SK-N-SH (cell line): ENCODE data around the gene CYP2R1. TPM values are rescaled to one million over a fixed set of nuclear protein-coding genes. Genes with fewer than 3 reads are reported as not detected.

Experiments used
- CTCF ChIA-PET: fragments of 300-600, 350-600 bp; formaldehyde crosslinking; extraction: SDS; loops from one replicate; lab custom pipeline; 2021; lab: Yijun Ruan, JAX
- POLR2A ChIA-PET: fragments of 350-600 bp; sonication (Branson Sonifier 250); formaldehyde crosslinking; extraction: SDS; loops from one replicate; lab custom pipeline; 2020; ENCODE audit warnings: antibody characterized with exemption, inconsistent platforms; lab: Yijun Ruan, JAX
- DNase-seq: peaks from one replicate; pipeline ENCODE4 v3.0.0; 2012
- H2AFZ ChIP-seq: fragments of 200-600 bp; sonication (generic); 2 replicates; pipeline ENCODE4 v1.8.1; 2016; ENCODE audit warnings: antibody characterized with exemption, mild to moderate bottlenecking, low read depth
- H3F3A ChIP-seq: fragments of 200-600 bp; sonication (generic); replicated peaks from 2 replicates; pipeline ENCODE3; 2016; ENCODE audit warnings: antibody characterized with exemption, mild to moderate bottlenecking; ENCODE audit not compliant: insufficient read depth
- H3K27ac ChIP-seq, 2 experiments: fragments of 200-500 bp in 1 of 2; fragments of 200-600 bp in 1 of 2; sonication (Bioruptor generic) in 1 of 2; sonication (generic), shearing (Covaris generic) in 1 of 2; 2 replicates each; pipeline versions ENCODE4 v1.5.1 to v1.6.1; 2014 to 2016; ENCODE audit warnings: low read depth in 2 of 2, inconsistent platforms in 1 of 2, low read length in 1 of 2, mild to moderate bottlenecking in 1 of 2, mixed read lengths in 1 of 2
- H3K27me3 ChIP-seq: fragments of 200-600 bp; sonication (generic), shearing (Covaris generic); 2 replicates; pipeline ENCODE4 v1.6.1; 2016; ENCODE audit warnings: mixed run types; ENCODE audit not compliant: insufficient read depth
- H3K36me3 ChIP-seq, 2 experiments: fragments of 200-500 bp in 1 of 2; fragments of 200-600 bp in 1 of 2; sonication (Bioruptor generic) in 1 of 2; sonication (generic) in 1 of 2; replicated peaks in 1 of 2; 2 replicates each; pipeline versions ENCODE3 to v1.5.1; 2014 to 2016; ENCODE audit warnings: low read length in 1 of 2, mild to moderate bottlenecking in 1 of 2; ENCODE audit not compliant: insufficient read depth in 2 of 2, control insufficient read depth in 1 of 2
- H3K4me1 ChIP-seq, 2 experiments: fragments of 200-500 bp in 1 of 2; fragments of 200-600 bp in 1 of 2; sonication (Bioruptor generic) in 1 of 2; sonication (generic), shearing (Covaris generic) in 1 of 2; 2 replicates each; pipeline versions ENCODE4 v1.5.1 to v1.6.1; 2014 to 2016; ENCODE audit warnings: low read depth in 1 of 2, low read length in 1 of 2, mixed run types in 1 of 2; ENCODE audit not compliant: insufficient read depth in 2 of 2, control insufficient read depth in 1 of 2
- H3K4me2 ChIP-seq: fragments of 200-600 bp; sonication (generic), shearing (Covaris generic); 2 replicates; pipeline ENCODE4 v1.6.1; 2017; ENCODE audit warnings: mixed run types
- H3K4me3 ChIP-seq, 2 experiments: fragments of 200-500 bp in 1 of 2; fragments of 200-600 bp in 1 of 2; sonication (Bioruptor generic) in 1 of 2; sonication (generic), shearing (Covaris generic) in 1 of 2; 2 replicates each; pipeline versions ENCODE4 v1.5.1 to v1.8.1; 2014 to 2016; ENCODE audit warnings: low read depth in 2 of 2, inconsistent platforms in 1 of 2, low read length in 1 of 2, mild to moderate bottlenecking in 1 of 2, mixed read lengths in 1 of 2, moderate library complexity in 1 of 2
- H3K79me2 ChIP-seq: fragments of 200-600 bp; sonication (generic); 2 replicates; pipeline ENCODE4 v1.8.1; 2017; ENCODE audit warnings: mild to moderate bottlenecking; ENCODE audit not compliant: insufficient read depth
- H3K9ac ChIP-seq: fragments of 200-600 bp; sonication (generic); 2 replicates; pipeline ENCODE4 v1.6.1; 2017; ENCODE audit warnings: mixed run types
- H3K9me2 ChIP-seq: fragments of 200-600 bp; sonication (generic); 2 replicates; pipeline ENCODE4 v1.6.1; 2017; ENCODE audit warnings: mixed run types
- H3K9me3 ChIP-seq: fragments of 200-600 bp; sonication (generic); 2 replicates; pipeline ENCODE4 v1.6.1; 2017; ENCODE audit warnings: mixed run types, mild to moderate bottlenecking, moderate library complexity
- H4K20me1 ChIP-seq: fragments of 200-600 bp; sonication (generic); 2 replicates; pipeline ENCODE4 v1.6.1; 2017; ENCODE audit warnings: mild to moderate bottlenecking, mixed run types; ENCODE audit not compliant: insufficient read depth
- CTCF ChIP-seq: fragments of 200-600 bp; sonication (generic); IDR thresholded peaks from 2 replicates; pipeline ENCODE4 v1.6.1; 2017; ENCODE audit warnings: antibody characterized with exemption, mild to moderate bottlenecking, moderate library complexity
- EP300 ChIP-seq, 2 experiments: IDR thresholded peaks; 2 replicates each; pipeline versions ENCODE4 v1.4.0 to v1.6.1; 2012; ENCODE audit warnings: borderline replicate concordance in 1 of 2, low read depth in 1 of 2, low read length in 1 of 2
- FOXJ3 ChIP-seq: sonication (generic); formaldehyde crosslinking; IDR thresholded peaks from 2 replicates; pipeline ENCODE4 v1.5.1; 2020; ENCODE audit warnings: mild to moderate bottlenecking, missing genetic modification reagents
- GABPA ChIP-seq: IDR thresholded peaks from 2 replicates; pipeline ENCODE4 v1.4.0; 2012; ENCODE audit warnings: low read depth, mild to moderate bottlenecking
- RAD21 ChIP-seq: IDR thresholded peaks from 2 replicates; pipeline ENCODE4 v1.6.1; 2012; ENCODE audit warnings: mild to moderate bottlenecking, low read length
- SMC3 ChIP-seq: IDR thresholded peaks from 2 replicates; pipeline ENCODE4 v1.6.1; 2012; ENCODE audit warnings: low read depth, low read length, improper control_type of control experiment
- WGBS: methylation state at CpG from one replicate; pipeline ENCODE4 v1.1.6; 2017; ENCODE audit warnings: low lambda C conversion rate; 5-methylcytosine and 5-hydroxymethylcytosine counted together
- polyA plus RNA-seq, 3 experiments: library from polyadenylated mRNA; depleted of rRNA; stranded (reverse); fragments of >200 nt; gene quantifications; 2 replicates each; pipeline ENCODE4 v1.2.3, GENCODE V29; 2012
- TF ChIP-seq, protein P1 (sequence below): IDR thresholded peaks from 2 replicates; pipeline ENCODE4 v1.6.1; 2012; ENCODE audit warnings: mild to moderate bottlenecking, low read depth, low read length, moderate library complexity

CYP2R1 gene
- polyA plus RNA-seq, 1 of the 3 experiments (the other 2 are of a cell fraction): 9.3 TPM

DNA sequence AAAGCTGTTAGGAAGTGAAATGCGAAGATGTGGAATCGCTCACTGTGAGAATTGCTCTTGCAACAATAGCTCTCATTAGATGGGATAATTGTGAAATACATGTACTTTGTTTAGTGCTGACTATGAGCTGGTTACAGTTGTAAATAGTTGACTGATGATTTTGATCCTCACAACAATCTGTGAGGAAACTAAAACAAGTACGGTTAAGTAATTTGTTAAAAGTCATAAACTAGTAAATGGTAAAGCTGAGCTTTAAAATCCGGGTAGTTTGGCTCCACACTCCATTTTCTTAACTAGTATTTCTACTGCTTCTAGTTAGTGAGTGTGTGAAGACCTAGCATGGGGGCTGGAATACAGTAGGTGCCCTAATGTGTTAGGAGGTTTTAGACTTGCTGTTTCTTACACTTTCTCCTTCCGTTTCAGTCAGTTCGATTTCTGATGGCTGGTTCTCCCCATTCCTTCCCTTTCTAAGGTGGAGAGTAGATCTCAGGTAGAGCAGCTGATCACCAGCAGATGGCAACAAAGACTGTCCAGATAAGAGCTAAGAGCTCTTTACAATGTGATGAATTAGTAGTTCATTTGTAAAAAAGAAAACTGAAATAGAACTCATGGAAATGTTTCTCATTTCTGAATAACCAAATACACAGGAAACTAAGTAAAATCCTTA lies 16.3 kb upstream of the CYP2R1 start:
- WGBS: 30% methylated on average over 6 of the region's 6 CpGs
- no peaks in the 10 kb centered on the region for H3K36me3 ChIP-seq
- no peaks in the 10 kb centered on the region; the same call in 1 of the 2 replicates for H3K27me3 ChIP-seq
- CTCF ChIA-PET: interaction anchor here (0.6 to 9.0 kb wide), 67 partner anchors 10 to 1875 kb away, joined by 3 to 198 read pairs (median 6); partner anchors contain the start of genes CALCB, CYP2R1, PDE3B and PSMA1
- POLR2A ChIA-PET: interaction anchor here (1.3 to 1.8 kb wide), 2 partner anchors 166 to 265 kb away, joined by 3 to 8 read pairs; partner anchors contain the start of genes CALCB and PDE3B
- H3K79me2 ChIP-seq: no peaks in the 10 kb centered on the region
- DNase-seq: peak; percentile 55
- TF ChIP-seq RAD21: peak; percentile 82
- TF ChIP-seq GABPA: no peak
- TF ChIP-seq, protein P1, sequence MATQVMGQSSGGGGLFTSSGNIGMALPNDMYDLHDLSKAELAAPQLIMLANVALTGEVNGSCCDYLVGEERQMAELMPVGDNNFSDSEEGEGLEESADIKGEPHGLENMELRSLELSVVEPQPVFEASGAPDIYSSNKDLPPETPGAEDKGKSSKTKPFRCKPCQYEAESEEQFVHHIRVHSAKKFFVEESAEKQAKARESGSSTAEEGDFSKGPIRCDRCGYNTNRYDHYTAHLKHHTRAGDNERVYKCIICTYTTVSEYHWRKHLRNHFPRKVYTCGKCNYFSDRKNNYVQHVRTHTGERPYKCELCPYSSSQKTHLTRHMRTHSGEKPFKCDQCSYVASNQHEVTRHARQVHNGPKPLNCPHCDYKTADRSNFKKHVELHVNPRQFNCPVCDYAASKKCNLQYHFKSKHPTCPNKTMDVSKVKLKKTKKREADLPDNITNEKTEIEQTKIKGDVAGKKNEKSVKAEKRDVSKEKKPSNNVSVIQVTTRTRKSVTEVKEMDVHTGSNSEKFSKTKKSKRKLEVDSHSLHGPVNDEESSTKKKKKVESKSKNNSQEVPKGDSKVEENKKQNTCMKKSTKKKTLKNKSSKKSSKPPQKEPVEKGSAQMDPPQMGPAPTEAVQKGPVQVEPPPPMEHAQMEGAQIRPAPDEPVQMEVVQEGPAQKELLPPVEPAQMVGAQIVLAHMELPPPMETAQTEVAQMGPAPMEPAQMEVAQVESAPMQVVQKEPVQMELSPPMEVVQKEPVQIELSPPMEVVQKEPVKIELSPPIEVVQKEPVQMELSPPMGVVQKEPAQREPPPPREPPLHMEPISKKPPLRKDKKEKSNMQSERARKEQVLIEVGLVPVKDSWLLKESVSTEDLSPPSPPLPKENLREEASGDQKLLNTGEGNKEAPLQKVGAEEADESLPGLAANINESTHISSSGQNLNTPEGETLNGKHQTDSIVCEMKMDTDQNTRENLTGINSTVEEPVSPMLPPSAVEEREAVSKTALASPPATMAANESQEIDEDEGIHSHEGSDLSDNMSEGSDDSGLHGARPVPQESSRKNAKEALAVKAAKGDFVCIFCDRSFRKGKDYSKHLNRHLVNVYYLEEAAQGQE: no peak
- peak; percentile 64 for TF ChIP-seq CTCF
- TF ChIP-seq EP300 (IDR thresholded peaks at IDR 0.05; ENCODE audit: borderline replicate concordance in 1 of 2, low read depth in 1 of 2, low read length in 1 of 2): no peak
- no peak for TF ChIP-seq FOXJ3
- peak; percentile 58 for TF ChIP-seq SMC3
- TF ChIP-seq, all 33 proteins: peak for 3
- Histone ChIP-seq H3F3A (peaks cover 4% of the 10 kb centered on the region), H3K4me2 (no peak overlapping the region), H4K20me1 (no peaks in the 10 kb centered on the region), H3K4me3 (no peak overlapping the region; a peak in 1 of 4 replicates), H3K9ac (no peak overlapping the region), H3K4me1 (peaks cover 0 to 3% of the 10 kb centered on the region in 2 experiments; a peak in 2 of 4 replicates), H3K9me2 (no peaks in the 10 kb centered on the region), H2AFZ (no peak overlapping the region), H3K27ac (no peak overlapping the region), H3K9me3 (no peaks in the 10 kb centered on the region)
